Stimulated activated CD4-positive, alpha-beta T cell treated with anti-CD3 and anti-CD28 coated beads, TNF-alpha, amount 100 ng/mL, for 1 hour (primary cell): ENCODE measurements around the gene PMAIP1.
"Not testable (repeated sequence)": the region's sequence is repeated elsewhere in the genome, so short reads cannot be mapped to it uniquely, and the experiment has no call there.

Experiments
- DNase-seq, 3 donors: peaks; one replicate each; pipeline ENCODE4 v3.0.0-alpha.2; 2020; ENCODE audit warnings: low read depth in 3 of 3, low spot score in 1 of 3

PMAIP1 gene

GRCh38 chr18:59899298-59900221 lies at the start of gene PMAIP1:
Gene PMAIP1, plus strand, starts transcription at chr18:59899996. Its CDS starts 182 bp downstream, at chr18:59900178.
- DNase-seq: peak; percentile 55 to 84 (median 65)

GRCh38 chr18:59851784-59852399 lies 47.9 kb upstream of the PMAIP1 start:
- DNase-seq: no peak

- no peak for DNase-seq
Measured at GRCh38 chr18:59852548-59852947, 47.2 kb upstream of the PMAIP1 start.

GRCh38 chr18:59853380-59853779 lies 46.4 kb upstream of the PMAIP1 start:
- no peak for DNase-seq

GRCh38 chr18:59853988-59854387 lies 45.8 kb upstream of the PMAIP1 start:
- not testable (repeated sequence) for DNase-seq

- no peak for DNase-seq
Measured at GRCh38 chr18:59861009-59861408, 38.8 kb upstream of the PMAIP1 start.

- DNase-seq: no peak
Measured at GRCh38 chr18:59861963-59862819, 37.6 kb upstream of the PMAIP1 start.

GRCh38 chr18:59865241-59865986 lies 34.4 kb upstream of the PMAIP1 start:
- DNase-seq: no peak

- no peak for DNase-seq
Measured at GRCh38 chr18:59866551-59867269, 33.1 kb upstream of the PMAIP1 start.

GRCh38 chr18:59867337-59868104 lies 32.3 kb upstream of the PMAIP1 start:
- DNase-seq: no peak

GRCh38 chr18:59870623-59871130 lies 29.1 kb upstream of the PMAIP1 start:
- DNase-seq: no peak

- DNase-seq: no peak
Measured at GRCh38 chr18:59871711-59872362, 28.0 kb upstream of the PMAIP1 start.

GRCh38 chr18:59873641-59874040 lies 26.2 kb upstream of the PMAIP1 start:
- DNase-seq: no peak

GRCh38 chr18:59874166-59874565 lies 25.6 kb upstream of the PMAIP1 start:
- no peak for DNase-seq

GRCh38 chr18:59876310-59876626 lies 23.5 kb upstream of the PMAIP1 start:
- no peak for DNase-seq

GRCh38 chr18:59877361-59877760 lies 22.4 kb upstream of the PMAIP1 start:
- DNase-seq: no peak

- no peak for DNase-seq
Measured at GRCh38 chr18:59878644-59879043, 21.2 kb upstream of the PMAIP1 start.

GRCh38 chr18:59881728-59882656 lies 17.8 kb upstream of the PMAIP1 start:
- no peak for DNase-seq
